Endothelial cell of umbilical vein (primary cell): Measurements from ENCODE around the gene TIAM1.

Experiments used
- POLR2A ChIP-seq: IDR thresholded peaks from 2 replicates; pipeline ENCODE4 v1.6.1; 2012; ENCODE audit warnings: low read depth, mild to moderate bottlenecking, control low read depth, low read length
- POLR2AphosphoS5 ChIP-seq: IDR thresholded peaks from 2 replicates; pipeline ENCODE4 v1.6.1; 2012; ENCODE audit warnings: low read depth, mild to moderate bottlenecking, control low read depth, low read length, moderate library complexity; ENCODE audit not compliant: insufficient read depth
- TF ChIP-seq, protein P1 (sequence below), 2 donors: IDR thresholded peaks; 1 replicate in 1 of 2; 2 replicates in 1 of 2; pipeline ENCODE4 v1.5.1; 2011; ENCODE audit warnings: low read length in 2 of 2, mild to moderate bottlenecking in 2 of 2, moderate library complexity in 2 of 2, control low read depth in 1 of 2, inconsistent platforms in 1 of 2, low read depth in 1 of 2; ENCODE audit not compliant: insufficient read depth in 1 of 2; ENCODE audit errors: extremely low read depth in 1 of 2

DNA sequence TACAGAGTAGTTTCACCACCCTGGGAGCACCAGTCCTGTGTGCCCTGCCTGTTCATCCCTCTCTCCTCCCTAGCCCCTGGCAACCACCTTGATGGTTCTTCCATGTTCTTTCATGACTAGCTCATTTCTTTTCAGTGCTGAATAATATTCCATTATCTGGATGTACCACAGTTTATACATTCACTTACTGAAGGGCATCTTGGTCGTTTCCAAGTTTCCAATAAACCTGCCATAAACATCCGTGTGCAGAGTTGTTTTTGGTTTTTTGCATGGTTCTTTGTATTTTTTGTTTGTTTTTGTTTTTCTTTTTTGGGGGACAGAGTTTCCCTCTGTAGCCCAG, 13.9 kb downstream of the TIAM1 start:
- TF ChIP-seq, protein P1, sequence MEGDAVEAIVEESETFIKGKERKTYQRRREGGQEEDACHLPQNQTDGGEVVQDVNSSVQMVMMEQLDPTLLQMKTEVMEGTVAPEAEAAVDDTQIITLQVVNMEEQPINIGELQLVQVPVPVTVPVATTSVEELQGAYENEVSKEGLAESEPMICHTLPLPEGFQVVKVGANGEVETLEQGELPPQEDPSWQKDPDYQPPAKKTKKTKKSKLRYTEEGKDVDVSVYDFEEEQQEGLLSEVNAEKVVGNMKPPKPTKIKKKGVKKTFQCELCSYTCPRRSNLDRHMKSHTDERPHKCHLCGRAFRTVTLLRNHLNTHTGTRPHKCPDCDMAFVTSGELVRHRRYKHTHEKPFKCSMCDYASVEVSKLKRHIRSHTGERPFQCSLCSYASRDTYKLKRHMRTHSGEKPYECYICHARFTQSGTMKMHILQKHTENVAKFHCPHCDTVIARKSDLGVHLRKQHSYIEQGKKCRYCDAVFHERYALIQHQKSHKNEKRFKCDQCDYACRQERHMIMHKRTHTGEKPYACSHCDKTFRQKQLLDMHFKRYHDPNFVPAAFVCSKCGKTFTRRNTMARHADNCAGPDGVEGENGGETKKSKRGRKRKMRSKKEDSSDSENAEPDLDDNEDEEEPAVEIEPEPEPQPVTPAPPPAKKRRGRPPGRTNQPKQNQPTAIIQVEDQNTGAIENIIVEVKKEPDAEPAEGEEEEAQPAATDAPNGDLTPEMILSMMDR (IDR thresholded peaks at IDR 0.05; ENCODE audit: extremely low read depth in 1 of 2, insufficient read depth in 1 of 2, low read depth in 1 of 2, low read length in 2 of 2) = no peak
- no peak for TF ChIP-seq POLR2A
- no peak for TF ChIP-seq POLR2AphosphoS5
